Transverse colon (tissue), 3 donors: ENCODE data around the gene OAS2.

Experiments
- CTCF ChIP-seq, 5 experiments: fragments of 200-600 bp in 3 of 5; fragments of 450-650 bp in 2 of 5; sonication (generic) in 3 of 5; IDR thresholded peaks; 1 replicate in 2 of 5; 2 replicates in 3 of 5; pipeline ENCODE4 v1.5.1; 2016 to 2017; ENCODE audit warnings: antibody characterized with exemption in 5 of 5, inconsistent platforms in 3 of 5, mild to moderate bottlenecking in 2 of 5, moderate library complexity in 1 of 5
- EP300 ChIP-seq: sonication (generic); formaldehyde crosslinking; IDR thresholded peaks from one replicate; pipeline ENCODE4 v1.6.1; 2017; ENCODE audit warnings: antibody characterized with exemption, low read depth

DNA sequence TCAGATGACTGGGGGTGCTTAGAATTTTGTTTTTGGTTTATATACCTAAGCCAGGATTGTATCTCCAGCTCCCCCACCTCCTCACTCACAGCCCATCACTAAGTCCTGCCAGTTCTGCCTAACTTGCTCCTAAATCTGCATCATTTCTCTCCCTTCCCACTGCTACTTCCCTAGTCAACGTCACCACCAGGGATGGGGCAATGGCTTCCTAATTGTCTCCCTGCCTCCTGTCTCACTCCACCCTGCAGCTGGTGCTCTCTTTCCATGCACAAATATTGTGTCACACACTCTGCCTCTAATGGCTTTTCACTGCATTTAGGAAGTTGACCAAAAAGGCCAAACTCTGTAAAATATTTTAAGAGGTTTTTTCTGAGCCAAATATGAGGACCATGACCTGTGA, 11.5 kb downstream of the OAS2 start:
- TF ChIP-seq CTCF (IDR thresholded peaks at IDR 0.05) (no peak), EP300 (no peak)
